Stomach (tissue), 9 donors: Measurements from ENCODE around the gene ZGPAT. TPM values are rescaled to one million over a fixed set of nuclear protein-coding genes. Genes with fewer than 3 reads are reported as not detected.

Source experiments
- DNase-seq, 2 donors: peaks; one replicate each; pipeline versions ENCODE4 v3.0.0 to v3.0.0-alpha.2; 2013 to 2019
- H3K27ac ChIP-seq, 5 donors: fragments of 200-600 bp in 4 of 5; sonication (generic) in 4 of 5; one replicate each; pipeline ENCODE4 v1.5.1; 2013 to 2019; ENCODE audit warnings: mild to moderate bottlenecking in 1 of 5, moderate library complexity in 1 of 5
- H3K27me3 ChIP-seq, 3 donors: fragments of 200-600 bp; sonication (generic); one replicate each; pipeline ENCODE4 v1.5.1; 2017 to 2019; ENCODE audit warnings: mixed run types in 1 of 3
- H3K36me3 ChIP-seq, 4 donors: fragments of 200-600 bp; sonication (generic); 1 replicate in 3 of 4; 2 replicates in 1 of 4; pipeline ENCODE4 v1.5.1; 2016 to 2019
- H3K4me1 ChIP-seq, 4 donors: fragments of 200-600 bp; sonication (generic); one replicate each; pipeline ENCODE4 v1.5.1; 2016 to 2019
- H3K4me3 ChIP-seq, 4 donors: fragments of 200-600 bp; sonication (generic) in 3 of 4; one replicate each; pipeline ENCODE4 v1.5.1; 2016 to 2019; ENCODE audit warnings: mild to moderate bottlenecking in 1 of 4
- H3K9me3 ChIP-seq, 4 donors: fragments of 200-600 bp; sonication (generic); one replicate each; pipeline ENCODE4 v1.5.1; 2016 to 2019
- CTCF ChIP-seq, 7 experiments: fragments of 450-650 bp in 4 of 7; fragments of 200-600 bp in 3 of 7; sonication (generic) in 3 of 7; IDR thresholded peaks; one replicate each; pipeline ENCODE4 v1.5.1; 2016 to 2019; ENCODE audit warnings: antibody characterized with exemption in 7 of 7, control low read depth in 2 of 7, mild to moderate bottlenecking in 1 of 7
- EP300 ChIP-seq: sonication (generic); formaldehyde crosslinking; IDR thresholded peaks from one replicate; pipeline ENCODE4 v1.6.1; 2017; ENCODE audit warnings: antibody characterized with exemption
- POLR2A ChIP-seq, 4 donors: fragments of 450-650 bp; IDR thresholded peaks; one replicate each; pipeline ENCODE4 v1.6.1; 2016; ENCODE audit warnings: antibody characterized with exemption in 4 of 4, control low read depth in 2 of 4, mild to moderate bottlenecking in 1 of 4, moderate library complexity in 1 of 4
- POLR2AphosphoS5 ChIP-seq, 3 donors: sonication (generic); formaldehyde crosslinking; IDR thresholded peaks; one replicate each; pipeline ENCODE4 v1.6.1; 2016; ENCODE audit warnings: antibody characterized with exemption in 3 of 3
- WGBS, 5 donors: extraction: QIAGEN DNeasy Blood & Tissue Kit in 3 of 5; methylation state at CpG; one replicate each; pipeline versions ENCODE4 v1.1.5 to v1.1.7; 2013 to 2018; 5-methylcytosine and 5-hydroxymethylcytosine counted together
- intact Hi-C: fragments of 100-400 bp; cut with DNase I; formaldehyde crosslinking; loops from one replicate; pipeline ENCODE4 v1.15.1; 2023; ENCODE audit warnings: low total_unique reads
- polyA plus RNA-seq, 3 donors: library from polyadenylated mRNA; stranded (reverse); fragments of 200-250 nt; gene quantifications; one replicate each; pipeline ENCODE4 v1.2.3, GENCODE V29; 2013
- total RNA-seq, 5 donors: library from RNA; depleted of rRNA; stranded (reverse); fragments of >200 nt; gene quantifications; one replicate each; pipeline versions ENCODE4 v1.1.0 to v1.2.3, GENCODE V29; 2014 to 2016
- donor health status: healthy with polysubstance abuse.
- donor health status: Bipolar disorder and iron deficiency.
- donor health status: healthy.

ZGPAT gene
- total and polyA plus RNA-seq, 8 donors = 12.3 to 49.6 (median 38.5) TPM

- no peak for TF ChIP-seq CTCF (IDR thresholded peaks at IDR 0.05)
- no peak for TF ChIP-seq POLR2AphosphoS5 (IDR thresholded peaks at IDR 0.05)
- no peak for TF ChIP-seq POLR2A (IDR thresholded peaks at IDR 0.05)
- TF ChIP-seq EP300 = no peak
- intact Hi-C loops = no loop called here
- H3K27ac ChIP-seq = peak overlapping the region; percentile 83 to 97 (median 93)
Observed at GRCh38 chr20:63741676-63742380, 34.0 kb downstream of the ZGPAT start.

GRCh38 chr20:63742381-63743024 lies 34.7 kb downstream of the ZGPAT start:
- 87 to 96% (median 91%) methylated on average over 19 to 37 of the region's 37 CpGs for WGBS, 5 donors
- Histone ChIP-seq H3K36me3 (peaks cover 8 to 37% (median 30%) of the 10 kb centered on the region in 4 donors), H3K27me3 (peaks cover 0 to 2% (median 0%) of the 10 kb centered on the region in 3 donors), H3K4me1 (peaks cover 29 to 47% (median 39%) of the 10 kb centered on the region in 4 donors), H3K4me3 (no peak overlapping the region), H3K27ac (peak overlapping the region in 2 of 5 donors; percentile 7 to 93), H3K9me3 (no peaks in the 10 kb centered on the region)
- intact Hi-C loops = no loop called here
- no peak for TF ChIP-seq POLR2A (IDR thresholded peaks at IDR 0.05)
- no peak for TF ChIP-seq CTCF (IDR thresholded peaks at IDR 0.05)
- no peak for TF ChIP-seq POLR2AphosphoS5 (IDR thresholded peaks at IDR 0.05)
- TF ChIP-seq EP300 = no peak
- DNase-seq = no peak

More at GRCh38 chr20:63741676-63742380, 34.0 kb downstream of the ZGPAT start:
- DNase-seq = peak in 1 of 2 donors; percentile 22
- 76 to 82% (median 79%) methylated on average over 19 to 30 of the region's 30 CpGs for WGBS, 5 donors
- H3K4me3 ChIP-seq = peak overlapping the region; percentile 65 to 85 (median 68)
- H3K9me3 ChIP-seq = no peaks in the 10 kb centered on the region
- peaks cover 34 to 53% (median 46%) of the 10 kb centered on the region in 4 donors for H3K4me1 ChIP-seq
- H3K27me3 ChIP-seq = peaks cover 0 to 6% (median 0%) of the 10 kb centered on the region in 3 donors
- H3K36me3 ChIP-seq = peaks cover 8 to 35% (median 29%) of the 10 kb centered on the region in 4 donors

- Histone ChIP-seq H3K9me3 (no peaks in the 10 kb centered on the region), H3K36me3 (peaks cover 8 to 37% (median 32%) of the 10 kb centered on the region in 4 donors), H3K4me3 (no peak overlapping the region), H3K27me3 (no peaks in the 10 kb centered on the region), H3K4me1 (peaks cover 20 to 38% (median 30%) of the 10 kb centered on the region in 4 donors), H3K27ac (no peak overlapping the region)
- TF ChIP-seq POLR2AphosphoS5 (IDR thresholded peaks at IDR 0.05) = no peak
- TF ChIP-seq CTCF (IDR thresholded peaks at IDR 0.05) = no peak
- no peak for TF ChIP-seq EP300
- no peak for TF ChIP-seq POLR2A (IDR thresholded peaks at IDR 0.05)
- DNase-seq = no peak
- 86 to 90% (median 89%) methylated on average over 31 of the region's 31 CpGs for WGBS, 5 donors
- intact Hi-C loops = no loop called here
Observed at GRCh38 chr20:63743210-63743970, 35.6 kb downstream of the ZGPAT start.

DNA sequence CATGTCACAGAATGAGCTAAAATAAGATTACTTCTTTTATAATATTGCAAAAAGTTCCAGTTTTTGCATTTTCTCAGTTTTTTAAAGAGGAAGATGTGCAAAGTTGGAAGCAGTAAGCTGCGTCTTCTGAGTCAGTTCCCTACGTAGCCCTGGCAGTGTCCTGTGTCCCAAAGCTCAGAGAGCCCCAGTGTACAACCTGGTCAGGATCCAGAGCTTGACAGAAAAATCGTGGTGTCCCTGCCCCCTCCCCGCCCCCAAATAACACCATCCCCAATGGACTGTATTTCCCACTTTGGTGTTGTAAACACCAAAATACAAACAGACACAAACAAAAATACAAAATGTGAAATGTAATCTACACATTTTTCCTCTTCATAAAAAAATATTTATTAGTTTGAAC lies 36.3 kb downstream of the ZGPAT start:
- WGBS, 5 donors = 65 to 81% (median 71%) methylated on average over 4 of the region's 4 CpGs
- Histone ChIP-seq H3K9me3 (no peaks in the 10 kb centered on the region), H3K4me3 (no peak overlapping the region), H3K36me3 (peaks cover 8 to 38% (median 32%) of the 10 kb centered on the region in 4 donors), H3K27me3 (no peaks in the 10 kb centered on the region), H3K27ac (no peak overlapping the region), H3K4me1 (peaks cover 13 to 30% (median 22%) of the 10 kb centered on the region in 4 donors)
- DNase-seq = no peak
- TF ChIP-seq CTCF (IDR thresholded peaks at IDR 0.05) (no peak), POLR2AphosphoS5 (IDR thresholded peaks at IDR 0.05) (no peak), POLR2A (IDR thresholded peaks at IDR 0.05) (no peak)
- intact Hi-C loops = no loop called here
